Transverse colon (tissue), 4 donors: ENCODE measurements around the gene TSPAN31. TPM values are rescaled to one million over a fixed set of nuclear protein-coding genes. Genes with fewer than 3 reads are reported as not detected.

Experiments used
- DNase-seq: peaks from one replicate; pipeline ENCODE4 v3.0.0-alpha.2; 2019
- H3K27ac ChIP-seq, 4 donors: fragments of 200-600 bp; sonication (generic); 2 replicates each; pipeline ENCODE4 v1.5.1; 2016 to 2018; ENCODE audit warnings: inconsistent platforms in 4 of 4
- H3K27me3 ChIP-seq: fragments of 200-600 bp; sonication (generic); 2 replicates; pipeline ENCODE4 v1.5.1; 2017; ENCODE audit warnings: inconsistent platforms
- H3K36me3 ChIP-seq, 4 donors: fragments of 200-600 bp; sonication (generic); 2 replicates each; pipeline ENCODE4 v1.5.1; 2017 to 2019; ENCODE audit warnings: inconsistent platforms in 4 of 4
- H3K4me1 ChIP-seq, 4 donors: fragments of 200-600 bp; sonication (generic); 2 replicates each; pipeline ENCODE4 v1.5.1; 2017 to 2020; ENCODE audit warnings: inconsistent platforms in 4 of 4
- H3K4me3 ChIP-seq, 4 donors: fragments of 200-600 bp; sonication (generic); 1 replicate in 1 of 4; 2 replicates in 3 of 4; pipeline versions ENCODE4 v1.5.1 to v1.6.1; 2017 to 2019; ENCODE audit warnings: inconsistent platforms in 4 of 4
- H3K9me3 ChIP-seq, 2 donors: fragments of 200-600 bp; sonication (generic); 2 replicates each; pipeline ENCODE4 v1.5.1; 2017 to 2019; ENCODE audit warnings: inconsistent platforms in 2 of 2
- CTCF ChIP-seq, 5 experiments: fragments of 200-600 bp in 3 of 5; fragments of 450-650 bp in 2 of 5; sonication (generic) in 3 of 5; IDR thresholded peaks; 1 replicate in 2 of 5; 2 replicates in 3 of 5; pipeline ENCODE4 v1.5.1; 2016 to 2017; ENCODE audit warnings: antibody characterized with exemption in 5 of 5, inconsistent platforms in 3 of 5, mild to moderate bottlenecking in 2 of 5, moderate library complexity in 1 of 5
- EP300 ChIP-seq: sonication (generic); formaldehyde crosslinking; IDR thresholded peaks from one replicate; pipeline ENCODE4 v1.6.1; 2017; ENCODE audit warnings: antibody characterized with exemption, low read depth
- POLR2A ChIP-seq: fragments of 450-650 bp; IDR thresholded peaks from one replicate; pipeline ENCODE4 v1.6.1; 2016; ENCODE audit warnings: antibody characterized with exemption, mild to moderate bottlenecking, moderate library complexity
- POLR2AphosphoS5 ChIP-seq, 3 donors: sonication (generic); formaldehyde crosslinking; IDR thresholded peaks; one replicate each; pipeline ENCODE4 v1.6.1; 2016; ENCODE audit warnings: antibody characterized with exemption in 3 of 3
- WGBS, 2 donors: methylation state at CpG; one replicate each; pipeline ENCODE4 v1.1.5; 2018; ENCODE audit warnings: low coverage in 1 of 2; 5-methylcytosine and 5-hydroxymethylcytosine counted together
- in situ Hi-C, 4 donors: fragments of 200-750 bp; cut with MboI; loops; one replicate each; pipeline versions ENCODE4 v1.15.0 to v1.15.1; 2017; ENCODE audit warnings: low sequenced_read_pairs in 3 of 4, low pct_ligation_motif_present in 1 of 4, low pct_unique_long_range_greater_than_20kb in 1 of 4
- intact Hi-C: fragments of 100-400 bp; cut with DNase I; formaldehyde crosslinking; loops from one replicate; pipeline ENCODE4 v1.15.1; 2023; ENCODE audit warnings: low total_unique reads
- total RNA-seq, 4 donors: library from RNA; depleted of rRNA; stranded (reverse); fragments of >200 nt; gene quantifications; one replicate each; pipeline ENCODE4 v1.1.0, GENCODE V29; 2016

TSPAN31 gene
- total RNA-seq, 4 donors from 2014 or later: 20.6 to 73.3 (median 42.8) TPM

GRCh38 chr12:57781801-57782200 is 37.0 kb downstream of the TSPAN31 start:
- Histone ChIP-seq H3K4me1 (peaks cover 11 to 21% (median 14%) of the 10 kb centered on the region in 4 donors), H3K4me3 (no peak overlapping the region), H3K27ac (peak overlapping the region in 2 of 4 donors; percentile 35 to 84), H3K9me3 (no peaks in the 10 kb centered on the region), H3K36me3 (peaks cover 0 to 11% (median 5%) of the 10 kb centered on the region in 4 donors), H3K27me3 (no peaks in the 10 kb centered on the region)
- WGBS, 2 donors: 66 to 73% methylated on average over 2 of the region's 2 CpGs
- DNase-seq: no peak
- intact Hi-C loops (loop anchor here (1.0 kb wide), 1 partner anchor 124 kb away; no protein-coding TSS in a partner anchor), in situ Hi-C loops (no loop called here)
- TF ChIP-seq CTCF (IDR thresholded peaks at IDR 0.05) (no peak), EP300 (no peak), POLR2A (no peak), POLR2AphosphoS5 (IDR thresholded peaks at IDR 0.05) (no peak)

GRCh38 chr12:57782243-57782607 is 37.4 kb downstream of the TSPAN31 start:
- H3K4me1 ChIP-seq: peaks cover 11 to 21% (median 14%) of the 10 kb centered on the region in 4 donors
- in situ Hi-C loops: no loop called here
- peak overlapping the region in 2 of 4 donors; percentile 78 to 84 for H3K27ac ChIP-seq
- H3K4me3 ChIP-seq: peak overlapping the region in 1 of 4 donors; percentile 90
- no peaks in the 10 kb centered on the region for H3K9me3 ChIP-seq
- no peaks in the 10 kb centered on the region for H3K27me3 ChIP-seq
- TF ChIP-seq POLR2A (no peak), CTCF (IDR thresholded peaks at IDR 0.05) (no peak), EP300 (no peak)
- intact Hi-C loops: loop anchor here (1.0 kb wide), 1 partner anchor 123 kb away; no protein-coding TSS in a partner anchor
- 16 to 30% methylated on average over 2 to 4 of the region's 4 CpGs for WGBS, 2 donors
- DNase-seq: no peak
- H3K36me3 ChIP-seq: peaks cover 0 to 15% (median 7%) of the 10 kb centered on the region in 4 donors

- Histone ChIP-seq H3K27me3 (no peaks in the 10 kb centered on the region), H3K36me3 (peaks cover 0 to 21% (median 10%) of the 10 kb centered on the region in 4 donors), H3K4me3 (peak within 1 kb of the TSS; percentile 77 to 98 (median 87)), H3K9me3 (no peaks in the 10 kb centered on the region), H3K4me1 (peaks cover 11 to 21% (median 14%) of the 10 kb centered on the region in 4 donors), H3K27ac (peak within 1 kb of the TSS; percentile 76 to 84 (median 79))
- in situ Hi-C loops: no loop called here
- TF ChIP-seq POLR2A: peak; percentile 70
- TF ChIP-seq CTCF (IDR thresholded peaks at IDR 0.05): peak; percentile 90 to 95 (median 95)
- no peak for TF ChIP-seq EP300
- TF ChIP-seq POLR2AphosphoS5 (IDR thresholded peaks at IDR 0.05): peak; percentile 89 to 90 (median 89)
- WGBS, 2 donors: 0 to 1% methylated on average over 7 to 44 of the region's 45 CpGs
- intact Hi-C loops: loop anchor here (1.0 kb wide), 1 partner anchor 122 kb away; no protein-coding TSS in a partner anchor
- peak; percentile 97 for DNase-seq
Observed at GRCh38 chr12:57782608-57783465, 38.0 kb downstream of the TSPAN31 start, which contains the start of gene TSFM. TSS of gene TSFM (plus strand) at chr12:57782787. CDS start at chr12:57782802, 15 bp downstream.

- peaks cover 11 to 21% (median 14%) of the 10 kb centered on the region in 4 donors for H3K4me1 ChIP-seq
- H3K36me3 ChIP-seq: peaks cover 0 to 23% (median 10%) of the 10 kb centered on the region in 4 donors
- 87 to 89% methylated on average over 11 to 12 of the region's 12 CpGs for WGBS, 2 donors
- in situ Hi-C loops (no loop called here), intact Hi-C loops (no loop called here)
- no peaks in the 10 kb centered on the region for H3K9me3 ChIP-seq
- no peaks in the 10 kb centered on the region for H3K27me3 ChIP-seq
- no peak for TF ChIP-seq CTCF (IDR thresholded peaks at IDR 0.05)
- H3K4me3 ChIP-seq: peak overlapping the region; percentile 77 to 98 (median 87)
- DNase-seq: no peak
- H3K27ac ChIP-seq: peak overlapping the region in 2 of 4 donors; percentile 78 to 80
Observed at GRCh38 chr12:57783466-57783801, 38.6 kb downstream of the TSPAN31 start.
